Panc1 (cell line): ENCODE measurements around the gene REEP2. TPM values are rescaled to one million over a fixed set of nuclear protein-coding genes. Genes with fewer than 3 reads are reported as not detected.

Source experiments
- ATAC-seq: fragments of 200-7000 bp; cut with Tn5 transposase; 2 replicates; pipeline ENCODE4 v1.9.1; 2020; ENCODE audit warnings: mild to moderate bottlenecking, moderate library complexity
- BruUV-seq: library from RNA; stranded (reverse); fragments of 400-500 nt; replicated peaks from 2 replicates; lab custom pipeline; 2021; lab: Mats Ljungman, UMichigan
- CTCF ChIA-PET: fragments of 300-600 bp; sonication (Branson Sonifier 250); formaldehyde crosslinking; loops from one replicate; lab custom pipeline; 2022; ENCODE audit warnings: antibody characterized with exemption; lab: Charles Lee
- POLR2A ChIA-PET: fragments of 300-600 bp; sonication (Branson Sonifier 250); formaldehyde crosslinking; loops from one replicate; lab custom pipeline; 2022; ENCODE audit warnings: antibody characterized with exemption; lab: Charles Lee
- DNase-seq: peaks from one replicate; pipeline ENCODE4 v3.0.0-alpha.2; 2010; ENCODE audit warnings: low read depth, low spot score
- H3K27ac ChIP-seq: 2 replicates; pipeline ENCODE4 v1.5.1; 2011; ENCODE audit warnings: mild to moderate bottlenecking, low read length, inconsistent platforms
- H3K27me3 ChIP-seq: fragments of 200-500 bp; sonication (Bioruptor generic); 2 replicates; pipeline ENCODE4 v1.6.0; 2014; ENCODE audit warnings: low read length, inconsistent platforms; ENCODE audit not compliant: control insufficient read depth, insufficient read depth
- H3K36me3 ChIP-seq: fragments of 200-500 bp; sonication (Bioruptor generic); 2 replicates; pipeline ENCODE4 v1.5.1; 2014; ENCODE audit warnings: inconsistent platforms, mild to moderate bottlenecking, low read length, moderate library complexity; ENCODE audit not compliant: control insufficient read depth, insufficient read depth
- H3K4me1 ChIP-seq: 2 replicates; pipeline ENCODE4 v1.5.1; 2011; ENCODE audit warnings: inconsistent platforms, mild to moderate bottlenecking, low read length, moderate library complexity; ENCODE audit not compliant: control insufficient read depth, insufficient read depth
- H3K4me3 ChIP-seq, 2 experiments: 2 replicates each; pipeline ENCODE4 v1.5.1; 2011 to 2012; ENCODE audit warnings: low read depth in 2 of 2, low read length in 2 of 2, mild to moderate bottlenecking in 2 of 2, inconsistent platforms in 1 of 2, moderate library complexity in 1 of 2
- H3K9me3 ChIP-seq: fragments of 200-500 bp; sonication (Bioruptor generic); 2 replicates; pipeline ENCODE4 v1.5.1; 2014; ENCODE audit warnings: low read depth, mild to moderate bottlenecking, inconsistent platforms, low read length, moderate library complexity; ENCODE audit not compliant: control insufficient read depth, insufficient read depth
- CTCF ChIP-seq: fragments of 450-650 bp; IDR thresholded peaks from 2 replicates; pipeline ENCODE4 v1.5.1; 2017; ENCODE audit warnings: mild to moderate bottlenecking
- POLR2AphosphoS5 ChIP-seq: IDR thresholded peaks from 2 replicates; pipeline ENCODE4 v1.6.1; 2012; ENCODE audit warnings: mild to moderate bottlenecking, low read depth, low read length, moderate library complexity
- SIN3A ChIP-seq: IDR thresholded peaks from 2 replicates; pipeline ENCODE4 v1.6.1; 2012; ENCODE audit warnings: low read depth, mild to moderate bottlenecking, low read length, moderate library complexity, borderline replicate concordance; ENCODE audit not compliant: insufficient read depth
- TCF7L2 ChIP-seq: IDR thresholded peaks from 2 replicates; pipeline ENCODE4 v1.6.1; 2011; ENCODE audit warnings: mild to moderate bottlenecking, low read depth, low read length, inconsistent platforms
- in situ Hi-C: cut with HindIII; loops from 2 replicates; pipeline ENCODE4 v1.10.0; 2016; ENCODE audit warnings: low sequenced_read_pairs, low pct_unique_long_range_greater_than_20kb
- intact Hi-C: fragments of 100-400 bp; cut with micrococcal nuclease; formaldehyde crosslinking; loops from one replicate; pipeline ENCODE4 v1.10.0; 2022; ENCODE audit not compliant: unreplicated experiment
- total RNA-seq: library from RNA; stranded (reverse); gene quantifications from one replicate; pipeline ENCODE4 v1.2.1, GENCODE V29; 2021; ENCODE audit not compliant: unreplicated experiment
- TF ChIP-seq, protein P1 (sequence below), 2 experiments: IDR thresholded peaks; 2 replicates each; pipeline ENCODE4 v1.6.1; 2011 to 2012; ENCODE audit warnings: low read depth in 2 of 2, control low read depth in 1 of 2, low read length in 1 of 2, mild to moderate bottlenecking in 1 of 2, moderate library complexity in 1 of 2; ENCODE audit not compliant: insufficient read depth in 1 of 2

REEP2 gene
- total RNA-seq, 1 experiment from 2014 or later: 6.5 TPM

GRCh38 chr5:138463419-138464007 lies 24.7 kb downstream of the REEP2 start:
- H3K27me3 ChIP-seq: no peaks in the 10 kb centered on the region
- BruUV-seq: TSS peak; percentile 95
- ATAC-seq: no peak
- CTCF ChIA-PET: no interaction called here
- TF ChIP-seq SIN3A: no peak
- TF ChIP-seq, protein P1, sequence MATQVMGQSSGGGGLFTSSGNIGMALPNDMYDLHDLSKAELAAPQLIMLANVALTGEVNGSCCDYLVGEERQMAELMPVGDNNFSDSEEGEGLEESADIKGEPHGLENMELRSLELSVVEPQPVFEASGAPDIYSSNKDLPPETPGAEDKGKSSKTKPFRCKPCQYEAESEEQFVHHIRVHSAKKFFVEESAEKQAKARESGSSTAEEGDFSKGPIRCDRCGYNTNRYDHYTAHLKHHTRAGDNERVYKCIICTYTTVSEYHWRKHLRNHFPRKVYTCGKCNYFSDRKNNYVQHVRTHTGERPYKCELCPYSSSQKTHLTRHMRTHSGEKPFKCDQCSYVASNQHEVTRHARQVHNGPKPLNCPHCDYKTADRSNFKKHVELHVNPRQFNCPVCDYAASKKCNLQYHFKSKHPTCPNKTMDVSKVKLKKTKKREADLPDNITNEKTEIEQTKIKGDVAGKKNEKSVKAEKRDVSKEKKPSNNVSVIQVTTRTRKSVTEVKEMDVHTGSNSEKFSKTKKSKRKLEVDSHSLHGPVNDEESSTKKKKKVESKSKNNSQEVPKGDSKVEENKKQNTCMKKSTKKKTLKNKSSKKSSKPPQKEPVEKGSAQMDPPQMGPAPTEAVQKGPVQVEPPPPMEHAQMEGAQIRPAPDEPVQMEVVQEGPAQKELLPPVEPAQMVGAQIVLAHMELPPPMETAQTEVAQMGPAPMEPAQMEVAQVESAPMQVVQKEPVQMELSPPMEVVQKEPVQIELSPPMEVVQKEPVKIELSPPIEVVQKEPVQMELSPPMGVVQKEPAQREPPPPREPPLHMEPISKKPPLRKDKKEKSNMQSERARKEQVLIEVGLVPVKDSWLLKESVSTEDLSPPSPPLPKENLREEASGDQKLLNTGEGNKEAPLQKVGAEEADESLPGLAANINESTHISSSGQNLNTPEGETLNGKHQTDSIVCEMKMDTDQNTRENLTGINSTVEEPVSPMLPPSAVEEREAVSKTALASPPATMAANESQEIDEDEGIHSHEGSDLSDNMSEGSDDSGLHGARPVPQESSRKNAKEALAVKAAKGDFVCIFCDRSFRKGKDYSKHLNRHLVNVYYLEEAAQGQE (IDR thresholded peaks at IDR 0.05; ENCODE audit: insufficient read depth in 1 of 2, low read depth in 2 of 2, low read length in 1 of 2): no peak
- no peak for TF ChIP-seq TCF7L2
- TF ChIP-seq POLR2AphosphoS5: no peak
- no peak for TF ChIP-seq CTCF
- no peaks in the 10 kb centered on the region for H3K9me3 ChIP-seq
- H3K27ac ChIP-seq: peak overlapping the region; percentile 97
- in situ Hi-C loops: no loop called here
- H3K4me3 ChIP-seq: peak overlapping the region; percentile 81 to 87
- no peaks in the 10 kb centered on the region for H3K36me3 ChIP-seq
- POLR2A ChIA-PET: interaction anchor here (0.7 to 1.0 kb wide), 3 partner anchors 8 to 639 kb away, joined by 4 to 14 read pairs (median 7); no protein-coding TSS in a partner anchor
- no peak for DNase-seq
- intact Hi-C loops: no loop called here
- peaks cover 5% of the 10 kb centered on the region; the same call in 1 of the 2 replicates for H3K4me1 ChIP-seq

GRCh38 chr5:138464008-138464387 lies 25.1 kb downstream of the REEP2 start:
- no TSS peak for BruUV-seq
- ATAC-seq (peak; percentile 78), DNase-seq (peak; percentile 69)
- H3K27me3 ChIP-seq: no peaks in the 10 kb centered on the region
- no peaks in the 10 kb centered on the region for H3K36me3 ChIP-seq
- H3K4me3 ChIP-seq: peak overlapping the region; percentile 81 to 87
- TF ChIP-seq, protein P1 (IDR thresholded peaks at IDR 0.05; ENCODE audit: insufficient read depth in 1 of 2, low read depth in 2 of 2, low read length in 1 of 2): no peak
- TF ChIP-seq SIN3A (no peak), POLR2AphosphoS5 (peak; percentile 38; the same call in 1 of the 2 replicates), CTCF (peak; percentile 99), TCF7L2 (no peak)
- POLR2A ChIA-PET: interaction anchor here (1.0 kb wide), 1 partner anchor 9 kb away, joined by 4 read pairs; no protein-coding TSS in a partner anchor
- intact Hi-C loops: no loop called here
- CTCF ChIA-PET: no interaction called here
- H3K27ac ChIP-seq: peak overlapping the region; percentile 97
- peaks cover 5% of the 10 kb centered on the region; the same call in 1 of the 2 replicates for H3K4me1 ChIP-seq
- in situ Hi-C loops: no loop called here
- no peaks in the 10 kb centered on the region for H3K9me3 ChIP-seq
